Activated CD4-positive, alpha-beta T cell treated with anti-CD3 and anti-CD28 coated beads, Interleukin-2, amount 10 ng/mL, durations not matched to agents 7 days and 5 days (primary cell): ENCODE measurements around the gene GALNT2. TPM values are rescaled to one million over a fixed set of nuclear protein-coding genes. Genes with fewer than 3 reads are reported as not detected.

Source experiments
- CTCF ChIA-PET: fragments of 350-600 bp; sonication (Branson Sonifier 250); formaldehyde crosslinking; loops from one replicate; lab custom pipeline; 2021; ENCODE audit warnings: antibody characterized with exemption; lab: Charles Lee
- POLR2A ChIA-PET: fragments of 350-600 bp; sonication (Branson Sonifier 250); formaldehyde crosslinking; loops from one replicate; lab custom pipeline; 2021; ENCODE audit warnings: antibody characterized with exemption; lab: Charles Lee
- DNase-seq: peaks from one replicate; pipeline ENCODE4 v3.0.0-alpha.2; 2020
- H3K27ac Mint-ChIP-seq: one replicate; pipeline ENCODE4 v1.8.0; 2021; ENCODE audit warnings: mild to moderate bottlenecking, moderate library complexity, mixed read lengths
- H3K27me3 Mint-ChIP-seq: one replicate; pipeline ENCODE4 v1.8.0; 2021; ENCODE audit warnings: mixed read lengths
- H3K36me3 Mint-ChIP-seq: one replicate; pipeline ENCODE4 v1.8.0; 2021; ENCODE audit warnings: low read depth, mixed read lengths
- H3K4me1 Mint-ChIP-seq: one replicate; pipeline ENCODE4 v1.8.0; 2021; ENCODE audit warnings: mixed read lengths
- H3K4me3 Mint-ChIP-seq: one replicate; pipeline ENCODE4 v1.8.0; 2021; ENCODE audit warnings: mild to moderate bottlenecking, moderate library complexity, mixed read lengths
- H3K9me3 Mint-ChIP-seq: one replicate; pipeline ENCODE4 v1.8.0; 2021; ENCODE audit warnings: mixed read lengths
- total RNA-seq, 2 experiments: library from RNA; stranded (reverse); gene quantifications; one replicate each; pipeline ENCODE4 v1.2.3, GENCODE V29; 2021

GALNT2 gene
- total RNA-seq, 2 experiments from 2014 or later: 22.7 to 28.4 TPM

- ChIA-PET POLR2A (no interaction called here), CTCF (interaction anchor here (0.9 to 1.9 kb wide), 4 partner anchors 8 to 31 kb away, joined by 3 to 5 read pairs (median 4); no protein-coding TSS in a partner anchor)
- DNase-seq: no peak
- Mint-ChIP-seq H3K9me3 (no peaks in the 10 kb centered on the region), H3K27ac (peak overlapping the region; percentile 37), H3K4me1 (peaks cover 71% of the 10 kb centered on the region), H3K27me3 (no peaks in the 10 kb centered on the region), H3K4me3 (no peak overlapping the region), H3K36me3 (peaks cover 12% of the 10 kb centered on the region)
Observed at GRCh38 chr1:230112782-230113181, 45.7 kb downstream of the GALNT2 start.

DNA sequence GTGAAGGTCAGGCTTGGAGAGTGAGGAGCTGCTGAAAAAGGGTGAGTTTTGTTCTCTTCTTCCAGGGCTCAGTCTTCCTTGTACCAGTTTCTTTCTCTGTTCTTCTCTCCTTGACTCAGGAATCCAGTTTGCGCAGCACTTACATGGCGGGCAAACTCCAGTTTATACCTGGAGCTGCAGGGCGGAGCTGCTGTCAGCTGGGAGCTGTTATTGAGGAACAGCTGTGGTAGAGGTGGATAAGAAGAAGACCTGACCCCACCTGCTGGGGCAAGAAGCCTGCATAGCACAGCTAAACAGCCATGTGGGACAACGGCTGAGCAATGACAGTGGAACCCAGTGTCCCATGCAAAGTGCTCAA is 46.2 kb downstream of the GALNT2 start:
- peaks cover 70% of the 10 kb centered on the region for H3K4me1 Mint-ChIP-seq
- H3K4me3 Mint-ChIP-seq: no peak overlapping the region
- POLR2A ChIA-PET: no interaction called here

GRCh38 chr1:230113593-230114236 is 46.7 kb downstream of the GALNT2 start:
- peaks cover 65% of the 10 kb centered on the region for H3K4me1 Mint-ChIP-seq
- no peak overlapping the region for H3K27ac Mint-ChIP-seq
- H3K36me3 Mint-ChIP-seq: peaks cover 14% of the 10 kb centered on the region
- H3K27me3 Mint-ChIP-seq: no peaks in the 10 kb centered on the region
- CTCF ChIA-PET: interaction anchor here (1.2 kb wide), 2 partner anchors 9 kb away, joined by 3 to 4 read pairs; no protein-coding TSS in a partner anchor
- POLR2A ChIA-PET: no interaction called here
- no peak for DNase-seq
- no peaks in the 10 kb centered on the region for H3K9me3 Mint-ChIP-seq
- H3K4me3 Mint-ChIP-seq: no peak overlapping the region

More for the DNA sequence above, 46.2 kb downstream of the GALNT2 start:
- H3K9me3 Mint-ChIP-seq: no peaks in the 10 kb centered on the region
- CTCF ChIA-PET: interaction anchor here (1.2 to 1.9 kb wide), 3 partner anchors 9 to 30 kb away, joined by 3 to 4 read pairs (median 4); no protein-coding TSS in a partner anchor
- no peak overlapping the region for H3K27ac Mint-ChIP-seq
- peaks cover 14% of the 10 kb centered on the region for H3K36me3 Mint-ChIP-seq
- DNase-seq: no peak
- no peaks in the 10 kb centered on the region for H3K27me3 Mint-ChIP-seq

- Mint-ChIP-seq H3K4me3 (no peak overlapping the region), H3K36me3 (peaks cover 14% of the 10 kb centered on the region), H3K27ac (no peak overlapping the region), H3K27me3 (no peaks in the 10 kb centered on the region), H3K4me1 (peaks cover 61% of the 10 kb centered on the region), H3K9me3 (no peaks in the 10 kb centered on the region)
- POLR2A ChIA-PET: no interaction called here
- CTCF ChIA-PET: interaction anchor here (1.2 kb wide), 1 partner anchor 9 kb away, joined by 3 read pairs; no protein-coding TSS in a partner anchor
- DNase-seq: no peak
Observed at GRCh38 chr1:230114237-230114651, 47.2 kb downstream of the GALNT2 start.

DNA sequence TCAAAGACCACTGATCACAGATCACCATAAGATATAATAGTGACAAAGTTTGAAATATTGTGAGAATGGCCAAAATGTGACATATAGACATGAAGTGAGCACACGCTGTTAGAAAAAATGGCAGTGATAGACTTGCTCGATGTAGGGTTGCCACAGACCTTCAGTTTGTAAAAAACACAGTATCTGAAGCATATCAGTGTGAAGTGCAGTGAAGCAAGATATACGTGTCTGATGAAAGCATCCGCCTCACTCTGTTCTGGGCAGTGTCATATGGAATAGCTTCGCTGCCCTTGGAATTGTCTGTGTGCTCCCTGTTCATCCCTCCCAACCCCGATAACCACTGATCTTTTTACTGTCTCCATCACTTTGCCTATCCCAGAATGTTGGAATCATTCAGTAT is 50.7 kb downstream of the GALNT2 start:
- Mint-ChIP-seq H3K9me3 (no peaks in the 10 kb centered on the region), H3K27me3 (no peaks in the 10 kb centered on the region), H3K36me3 (peaks cover 21% of the 10 kb centered on the region), H3K4me1 (peaks cover 47% of the 10 kb centered on the region), H3K27ac (no peak overlapping the region), H3K4me3 (no peak overlapping the region)
- ChIA-PET POLR2A (no interaction called here), CTCF (interaction anchor here (1.2 to 2.4 kb wide), 3 partner anchors 10 to 13 kb away, joined by 3 to 6 read pairs (median 3); no protein-coding TSS in a partner anchor)
- DNase-seq: no peak

DNA sequence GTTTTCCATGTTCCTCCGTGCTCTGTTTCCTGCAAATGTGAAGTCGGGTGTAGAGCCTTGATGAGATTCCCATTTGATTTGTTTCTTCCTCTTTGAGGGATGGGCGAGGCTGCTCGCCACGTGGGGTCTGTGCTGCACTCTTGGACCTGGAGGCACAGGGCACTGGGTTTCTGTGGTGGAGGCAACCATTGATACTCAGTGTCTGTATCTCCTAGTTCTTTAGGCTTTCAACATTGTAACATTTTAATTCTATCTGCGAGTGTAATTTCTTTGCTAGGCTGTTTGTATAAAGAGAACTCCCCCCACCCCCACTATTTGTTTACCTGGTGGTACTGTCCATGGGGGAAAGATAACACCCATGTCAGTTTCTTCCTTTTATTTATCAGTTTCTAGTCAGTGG is 52.3 kb downstream of the GALNT2 start:
- POLR2A ChIA-PET: no interaction called here
- no peaks in the 10 kb centered on the region for H3K9me3 Mint-ChIP-seq
- H3K36me3 Mint-ChIP-seq: peaks cover 17% of the 10 kb centered on the region
- no peaks in the 10 kb centered on the region for H3K27me3 Mint-ChIP-seq
- H3K4me3 Mint-ChIP-seq: no peak overlapping the region
- peaks cover 56% of the 10 kb centered on the region for H3K4me1 Mint-ChIP-seq
- DNase-seq: no peak
- no peak overlapping the region for H3K27ac Mint-ChIP-seq
- CTCF ChIA-PET: interaction anchor here (1.6 to 1.9 kb wide), 2 partner anchors 9 to 41 kb away, joined by 3 to 6 read pairs; no protein-coding TSS in a partner anchor

DNA sequence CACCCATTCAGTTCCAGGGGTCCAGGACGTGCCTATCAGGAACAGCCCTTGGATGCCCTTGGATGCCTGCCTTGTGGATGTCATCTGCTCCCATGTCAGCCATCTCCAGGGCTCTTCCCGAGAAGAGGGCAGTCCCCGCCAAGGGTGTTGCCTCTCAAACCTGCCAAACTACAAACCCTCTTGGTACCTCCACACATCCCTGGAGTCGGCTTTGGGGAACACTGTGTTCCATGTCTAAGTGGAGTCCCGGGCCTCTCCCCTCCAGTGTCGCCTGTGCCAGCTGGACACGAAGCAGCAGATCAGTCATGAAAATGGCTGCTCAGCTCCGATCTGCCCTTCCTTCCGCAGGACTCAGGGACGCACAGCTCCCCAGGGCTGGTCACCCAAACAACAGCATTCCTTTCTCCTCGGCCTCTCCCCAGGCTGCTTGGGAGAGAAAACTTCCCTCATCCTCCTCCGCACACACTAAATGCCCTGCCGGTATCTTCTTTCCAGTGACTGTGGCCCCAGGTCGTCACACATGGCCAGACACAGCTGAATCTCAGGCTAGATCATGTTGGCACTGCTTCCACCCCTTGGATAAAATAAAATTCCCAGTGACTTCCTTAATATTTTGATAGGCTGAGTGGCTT is 53.4 kb downstream of the GALNT2 start:
- H3K9me3 Mint-ChIP-seq: no peaks in the 10 kb centered on the region
- H3K4me1 Mint-ChIP-seq: peaks cover 65% of the 10 kb centered on the region
- H3K36me3 Mint-ChIP-seq: peaks cover 14% of the 10 kb centered on the region
- no peak for DNase-seq
- no peaks in the 10 kb centered on the region for H3K27me3 Mint-ChIP-seq
- no peak overlapping the region for H3K4me3 Mint-ChIP-seq
- ChIA-PET POLR2A (no interaction called here), CTCF (interaction anchor here (1.0 to 1.9 kb wide), 4 partner anchors 10 to 42 kb away, joined by 3 to 6 read pairs (median 3); no protein-coding TSS in a partner anchor)
- no peak overlapping the region for H3K27ac Mint-ChIP-seq

DNA sequence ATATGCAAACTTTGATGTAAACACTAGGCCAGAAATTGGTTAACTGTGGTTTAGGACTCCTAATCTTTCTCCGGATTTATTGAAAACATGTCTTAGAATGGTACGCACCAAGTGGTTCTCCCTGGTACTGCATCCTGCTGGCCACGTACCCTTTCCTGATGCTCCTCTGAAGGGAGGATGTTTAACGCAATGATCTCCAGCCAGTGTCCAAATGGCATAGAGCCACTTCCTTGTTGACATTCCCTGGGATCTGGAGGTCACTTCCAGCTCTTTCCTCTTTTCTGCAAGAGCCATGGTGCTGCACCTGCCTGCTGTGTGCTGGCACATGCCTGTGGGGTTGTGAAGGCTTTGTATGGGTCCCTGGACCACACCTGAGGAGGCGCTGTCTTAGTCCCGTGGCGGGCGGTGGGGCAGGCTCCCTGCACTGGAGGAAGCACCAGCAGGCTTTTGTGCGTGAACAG is 53.9 kb downstream of the GALNT2 start:
- Mint-ChIP-seq H3K4me1 (peaks cover 67% of the 10 kb centered on the region), H3K9me3 (no peaks in the 10 kb centered on the region), H3K36me3 (peaks cover 12% of the 10 kb centered on the region), H3K27me3 (no peaks in the 10 kb centered on the region), H3K4me3 (no peak overlapping the region), H3K27ac (no peak overlapping the region)
- POLR2A ChIA-PET: no interaction called here
- CTCF ChIA-PET: interaction anchor here (1.0 to 1.9 kb wide), 3 partner anchors 11 to 36 kb away, joined by 3 to 6 read pairs (median 3); no protein-coding TSS in a partner anchor
- DNase-seq: no peak

DNA sequence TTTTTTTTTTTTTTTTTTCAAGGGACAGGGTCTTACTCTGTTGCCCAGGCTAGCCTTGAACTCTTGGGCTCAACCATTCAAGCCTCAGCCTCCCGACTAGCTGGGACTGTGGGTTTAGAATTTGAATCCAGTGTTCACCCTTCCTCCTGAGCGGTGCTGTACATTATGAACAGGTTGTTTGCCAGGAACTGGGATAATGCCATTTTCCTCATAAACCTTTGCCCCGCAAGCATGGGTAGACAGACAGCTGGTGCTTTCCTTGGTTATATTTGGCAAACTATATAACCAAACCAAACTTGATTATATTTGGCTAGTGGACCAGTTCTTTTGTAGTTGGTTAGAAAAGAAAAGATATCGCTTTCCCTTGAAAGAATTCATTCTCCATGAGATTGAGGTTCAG is 54.9 kb downstream of the GALNT2 start:
- no peak overlapping the region for H3K27ac Mint-ChIP-seq
- no peak overlapping the region for H3K4me3 Mint-ChIP-seq
- H3K36me3 Mint-ChIP-seq: peaks cover 12% of the 10 kb centered on the region
- ChIA-PET CTCF (interaction anchor here (1.2 to 2.2 kb wide), 4 partner anchors 10 to 15 kb away, joined by 4 to 5 read pairs (median 4); no protein-coding TSS in a partner anchor), POLR2A (no interaction called here)
- no peak for DNase-seq
- H3K9me3 Mint-ChIP-seq: no peaks in the 10 kb centered on the region
- H3K27me3 Mint-ChIP-seq: no peaks in the 10 kb centered on the region
- peaks cover 72% of the 10 kb centered on the region for H3K4me1 Mint-ChIP-seq

DNA sequence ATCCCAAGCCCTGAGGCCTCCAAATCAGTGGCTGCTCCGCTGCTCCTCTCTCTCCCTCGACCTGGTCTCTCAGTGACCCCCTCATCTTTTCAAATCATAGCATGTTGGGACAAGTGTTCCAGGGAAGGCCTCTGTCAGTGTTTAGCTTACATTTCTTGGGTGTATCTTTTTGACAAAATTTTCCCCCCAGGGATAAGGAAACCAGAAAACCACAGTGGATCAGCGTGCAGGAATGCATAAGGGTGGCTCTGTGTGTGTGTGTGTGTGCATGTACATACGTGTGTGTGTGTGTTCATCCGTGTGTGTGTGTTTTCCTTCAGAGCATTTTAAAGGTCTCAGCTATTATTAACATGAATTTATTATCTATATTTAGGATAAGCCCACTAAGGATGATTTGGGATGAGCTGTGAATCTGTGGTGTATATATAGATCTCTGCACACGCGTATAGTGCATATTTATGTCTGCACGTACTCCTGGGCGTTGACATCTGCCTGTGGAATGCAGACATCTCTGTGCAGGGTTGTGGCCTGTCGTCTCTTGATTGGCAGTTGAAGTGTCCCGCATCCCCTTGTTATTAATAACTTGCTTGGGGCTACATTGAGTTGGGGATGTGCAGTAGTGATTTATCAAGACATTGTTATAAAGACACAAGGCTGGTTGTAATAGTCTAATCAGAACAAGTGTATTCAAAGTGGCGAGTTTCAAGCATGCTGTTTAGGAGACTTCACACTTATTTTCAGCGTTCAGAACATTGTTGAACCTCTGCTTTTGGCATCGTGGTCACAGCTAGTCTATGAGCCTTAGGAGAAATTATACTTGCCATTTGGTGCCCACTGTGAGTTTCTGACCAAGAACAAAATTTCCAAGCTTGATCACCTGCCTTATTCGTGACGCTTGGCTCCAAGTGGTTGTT is 55.6 kb downstream of the GALNT2 start:
- DNase-seq: no peak
- Mint-ChIP-seq H3K9me3 (no peaks in the 10 kb centered on the region), H3K4me1 (peaks cover 72% of the 10 kb centered on the region), H3K36me3 (peaks cover 12% of the 10 kb centered on the region), H3K4me3 (no peak overlapping the region), H3K27ac (no peak overlapping the region), H3K27me3 (no peaks in the 10 kb centered on the region)
- CTCF ChIA-PET: interaction anchor here (1.1 to 2.2 kb wide), 6 partner anchors 9 to 19 kb away, joined by 3 to 5 read pairs (median 4); no protein-coding TSS in a partner anchor
- POLR2A ChIA-PET: interaction anchor here (0.9 kb wide), 1 partner anchor 14 kb away, joined by 3 read pairs; no protein-coding TSS in a partner anchor

GRCh38 chr1:230123280-230124185 is 56.5 kb downstream of the GALNT2 start:
- Mint-ChIP-seq H3K27me3 (no peaks in the 10 kb centered on the region), H3K4me3 (peak overlapping the region; percentile 37), H3K4me1 (peaks cover 78% of the 10 kb centered on the region), H3K36me3 (peaks cover 10% of the 10 kb centered on the region), H3K27ac (peak overlapping the region; percentile 87), H3K9me3 (no peaks in the 10 kb centered on the region)
- ChIA-PET POLR2A (interaction anchor here (0.6 to 0.9 kb wide), 2 partner anchors 14 to 15 kb away, joined by 3 read pairs; no protein-coding TSS in a partner anchor), CTCF (interaction anchor here (1.1 to 2.2 kb wide), 4 partner anchors 10 to 18 kb away, joined by 3 to 5 read pairs (median 4); no protein-coding TSS in a partner anchor)
- DNase-seq: peak; percentile 54
